Measurements from ENCODE around the gene PODXL. TPM values are rescaled to one million over a fixed set of nuclear protein-coding genes. Genes with fewer than 3 reads are reported as not detected.

The PODXL gene
- total RNA-seq, 1 donor from 2014 or later: 160 TPM

- Histone ChIP-seq H3K36me3 (ENCODE audit: control insufficient read depth, insufficient read depth, low read length) (no peaks in the 10 kb centered on the region), H3K4me3 (ENCODE audit: low read depth, low read length) (no peak overlapping the region), H3K27me3 (ENCODE audit: control insufficient read depth, insufficient read depth, low read length) (no peaks in the 10 kb centered on the region)
- no peak for DNase-seq (ENCODE audit: low read depth)
- no peak for TF ChIP-seq CTCF (IDR thresholded peaks at IDR 0.05; ENCODE audit: insufficient read depth, low read length, poor library complexity, severe bottlenecking)
Measured at GRCh38 chr7:131483586-131483985, 72.8 kb downstream of the PODXL start.

GRCh38 chr7:131482800-131483199 is 73.6 kb downstream of the PODXL start:
- no peak overlapping the region for H3K4me3 ChIP-seq (ENCODE audit: low read depth, low read length)
- no peak for DNase-seq (ENCODE audit: low read depth)
- no peaks in the 10 kb centered on the region for H3K27me3 ChIP-seq (ENCODE audit: control insufficient read depth, insufficient read depth, low read length)
- TF ChIP-seq CTCF (IDR thresholded peaks at IDR 0.05; ENCODE audit: insufficient read depth, low read length, poor library complexity, severe bottlenecking): no peak
- H3K36me3 ChIP-seq (ENCODE audit: control insufficient read depth, insufficient read depth, low read length): no peaks in the 10 kb centered on the region

GRCh38 chr7:131480384-131481315 is 75.8 kb downstream of the PODXL start:
- DNase-seq (ENCODE audit: low read depth): no peak
- no peaks in the 10 kb centered on the region for H3K36me3 ChIP-seq (ENCODE audit: control insufficient read depth, insufficient read depth, low read length)
- H3K27me3 ChIP-seq (ENCODE audit: control insufficient read depth, insufficient read depth, low read length): no peaks in the 10 kb centered on the region
- TF ChIP-seq CTCF (IDR thresholded peaks at IDR 0.05; ENCODE audit: insufficient read depth, low read length, poor library complexity, severe bottlenecking): no peak
- no peak overlapping the region for H3K4me3 ChIP-seq (ENCODE audit: low read depth, low read length)

GRCh38 chr7:131476740-131477139 is 79.7 kb downstream of the PODXL start:
- DNase-seq (ENCODE audit: low read depth): no peak
- Histone ChIP-seq H3K4me3 (ENCODE audit: low read depth, low read length) (no peak overlapping the region), H3K27me3 (ENCODE audit: control insufficient read depth, insufficient read depth, low read length) (no peaks in the 10 kb centered on the region), H3K36me3 (ENCODE audit: control insufficient read depth, insufficient read depth, low read length) (no peaks in the 10 kb centered on the region)
- no peak for TF ChIP-seq CTCF (IDR thresholded peaks at IDR 0.05; ENCODE audit: insufficient read depth, low read length, poor library complexity, severe bottlenecking)

GRCh38 chr7:131471250-131472004 is 85.0 kb downstream of the PODXL start:
- Histone ChIP-seq H3K36me3 (ENCODE audit: control insufficient read depth, insufficient read depth, low read length) (no peaks in the 10 kb centered on the region), H3K27me3 (ENCODE audit: control insufficient read depth, insufficient read depth, low read length) (no peaks in the 10 kb centered on the region), H3K4me3 (ENCODE audit: low read depth, low read length) (no peak overlapping the region)
- TF ChIP-seq CTCF (IDR thresholded peaks at IDR 0.05; ENCODE audit: insufficient read depth, low read length, poor library complexity, severe bottlenecking): no peak
- DNase-seq (ENCODE audit: low read depth): no peak

All from kidney epithelial cell (primary cell).